Measurements from ENCODE around the gene FASTKD1. TPM values are rescaled to one million over a fixed set of nuclear protein-coding genes. Genes with fewer than 3 reads are reported as not detected.
"Not testable (repeated sequence)": the region's sequence is repeated elsewhere in the genome, so short reads cannot be mapped to it uniquely, and the experiment has no call there.

FASTKD1 gene
- total and polyA plus RNA-seq, 3 donors from 2014 or later, result 24.8 to 40.2 (median 31.2) TPM

DNA sequence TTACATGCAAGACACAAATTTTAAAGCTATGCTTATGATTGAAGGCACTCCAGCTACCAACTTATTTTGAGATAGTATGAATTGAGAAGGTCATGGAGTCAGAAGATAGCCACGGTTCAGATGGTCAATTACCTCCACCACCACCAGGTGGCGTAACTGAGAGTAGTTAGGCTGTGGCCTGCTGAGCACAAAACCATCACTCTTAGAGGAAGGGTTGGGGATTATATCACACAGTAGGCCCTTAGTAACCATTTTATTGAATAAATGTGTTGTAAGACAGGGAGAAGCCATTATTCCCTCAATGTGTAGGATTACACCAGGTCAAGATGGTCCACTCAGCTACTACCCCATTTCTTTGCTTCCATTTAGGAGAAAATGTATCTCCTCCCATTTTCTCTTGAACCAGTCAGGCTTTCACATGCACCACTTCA is 45.4 kb downstream of the FASTKD1 start:
- TF ChIP-seq POLR2A (IDR thresholded peaks at IDR 0.05) (no peak), CTCF (IDR thresholded peaks at IDR 0.05) (peak; percentile 67 to 79 (median 76))
- 22 to 42% methylated on average over 2 of the region's 2 CpGs for WGBS, 2 donors
- Histone ChIP-seq H3K4me3 (no peak overlapping the region), H3K9me3 (no peaks in the 10 kb centered on the region), H3K4me1 (no peaks in the 10 kb centered on the region), H3K27me3 (no peaks in the 10 kb centered on the region), H3K36me3 (ENCODE audit: low read depth, missing control alignments) (no peaks in the 10 kb centered on the region), H3K27ac (no peak overlapping the region)
- DNase-seq, result peak; percentile 89
- intact Hi-C loops (cut with DNase I; ENCODE audit: low total_unique reads), result no loop called here

DNA sequence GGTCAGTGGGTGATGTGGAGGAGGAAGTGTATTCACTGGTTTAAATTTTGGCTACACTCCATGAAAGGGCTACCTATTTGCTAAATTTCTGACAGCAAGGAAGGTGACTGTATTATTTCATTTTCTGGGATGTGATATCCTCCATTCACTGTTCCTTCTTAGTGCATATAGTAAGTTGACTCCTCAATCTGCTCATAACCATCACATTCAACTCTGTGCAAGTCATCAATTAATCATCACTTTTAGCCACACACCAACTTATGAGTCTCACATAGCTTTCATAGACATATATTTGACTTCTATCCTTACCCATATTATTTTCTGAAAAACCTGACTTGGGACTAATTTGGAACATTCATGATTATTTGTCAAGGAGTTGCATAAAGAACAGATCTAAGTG is 47.2 kb downstream of the FASTKD1 start:
- intact Hi-C loops (cut with DNase I; ENCODE audit: low total_unique reads), result no loop called here
- Histone ChIP-seq H3K4me1 (no peaks in the 10 kb centered on the region), H3K27ac (no peak overlapping the region), H3K36me3 (ENCODE audit: low read depth, missing control alignments) (no peaks in the 10 kb centered on the region), H3K27me3 (no peaks in the 10 kb centered on the region), H3K4me3 (no peak overlapping the region), H3K9me3 (no peaks in the 10 kb centered on the region)
- TF ChIP-seq POLR2A (IDR thresholded peaks at IDR 0.05) (no peak), CTCF (IDR thresholded peaks at IDR 0.05) (no peak)
- DNase-seq, result no peak

DNA sequence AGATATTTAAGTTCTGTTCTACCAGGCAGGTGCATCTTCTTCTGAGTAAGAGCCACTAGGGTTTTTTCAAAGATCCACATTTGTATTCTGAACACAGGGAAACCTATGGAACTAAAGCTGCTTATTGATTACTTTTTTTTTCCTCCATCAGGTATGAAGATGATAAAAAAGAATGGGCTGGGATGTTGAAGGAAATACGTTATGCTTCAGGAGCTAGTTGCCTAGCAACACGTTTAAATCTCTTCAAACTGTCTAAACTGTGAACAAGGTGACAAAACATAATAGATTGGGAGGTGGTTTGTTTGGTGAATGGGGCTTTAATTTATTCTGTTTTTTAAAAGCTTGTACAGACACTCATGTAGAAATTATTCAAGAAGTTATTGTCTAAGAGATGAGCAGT is 48.2 kb downstream of the FASTKD1 start:
- DNase-seq, result no peak
- Histone ChIP-seq H3K36me3 (ENCODE audit: low read depth, missing control alignments) (no peaks in the 10 kb centered on the region), H3K27ac (no peak overlapping the region), H3K9me3 (no peaks in the 10 kb centered on the region), H3K27me3 (no peaks in the 10 kb centered on the region), H3K4me1 (no peaks in the 10 kb centered on the region), H3K4me3 (no peak overlapping the region)
- 80 to 88% methylated on average over 2 of the region's 2 CpGs for WGBS, 2 donors
- intact Hi-C loops (cut with DNase I; ENCODE audit: low total_unique reads), result no loop called here
- TF ChIP-seq POLR2A (IDR thresholded peaks at IDR 0.05) (no peak), CTCF (IDR thresholded peaks at IDR 0.05) (no peak)

GRCh38 chr2:169523681-169524080 is 50.0 kb downstream of the FASTKD1 start:
- TF ChIP-seq POLR2A (IDR thresholded peaks at IDR 0.05), result no peak
- TF ChIP-seq CTCF (IDR thresholded peaks at IDR 0.05), result no peak
- H3K9me3 ChIP-seq, result no peaks in the 10 kb centered on the region
- H3K27ac ChIP-seq, result no peak overlapping the region
- WGBS, 2 donors, result 66 to 87% methylated on average over 5 of the region's 5 CpGs
- H3K27me3 ChIP-seq, result no peaks in the 10 kb centered on the region
- no peak overlapping the region for H3K4me3 ChIP-seq
- no peaks in the 10 kb centered on the region for H3K4me1 ChIP-seq
- no peaks in the 10 kb centered on the region for H3K36me3 ChIP-seq (ENCODE audit: low read depth, missing control alignments)
- intact Hi-C loops (cut with DNase I; ENCODE audit: low total_unique reads), result no loop called here
- no peak for DNase-seq

GRCh38 chr2:169520896-169521295 is 52.8 kb downstream of the FASTKD1 start:
- DNase-seq, result no peak
- Histone ChIP-seq H3K4me1 (no peaks in the 10 kb centered on the region), H3K36me3 (ENCODE audit: low read depth, missing control alignments) (no peaks in the 10 kb centered on the region), H3K4me3 (no peak overlapping the region), H3K27ac (no peak overlapping the region), H3K27me3 (no peaks in the 10 kb centered on the region), H3K9me3 (no peaks in the 10 kb centered on the region)
- intact Hi-C loops (cut with DNase I; ENCODE audit: low total_unique reads), result no loop called here
- no peak for TF ChIP-seq CTCF (IDR thresholded peaks at IDR 0.05)
- no peak for TF ChIP-seq POLR2A (IDR thresholded peaks at IDR 0.05)

DNA sequence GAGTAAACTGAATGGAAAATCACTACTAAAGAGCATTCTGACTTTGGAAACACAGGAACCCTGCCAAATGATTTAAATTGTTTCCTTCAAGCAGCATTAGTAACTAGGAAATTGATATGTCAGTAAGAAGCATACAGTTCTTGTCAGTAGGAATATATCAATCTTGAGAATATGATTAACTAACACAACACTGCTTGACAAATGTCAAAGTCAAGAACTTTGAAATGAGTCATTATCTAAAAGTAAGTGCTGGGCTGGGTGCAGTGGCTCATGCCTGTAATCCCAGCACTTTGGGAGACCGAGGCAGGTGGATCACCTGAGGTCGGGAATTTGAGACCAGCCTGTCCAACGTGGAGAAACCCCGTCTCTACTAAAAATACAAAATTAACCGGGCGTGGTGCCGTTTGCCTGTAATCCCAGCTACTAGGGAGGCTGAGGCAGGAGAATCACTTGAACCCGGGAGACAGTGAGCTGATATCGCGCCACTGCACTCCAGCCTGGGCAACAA is 57.1 kb downstream of the FASTKD1 start:
- intact Hi-C loops (cut with DNase I; ENCODE audit: low total_unique reads), result not testable (repeated sequence)
- WGBS, 2 donors, result 92 to 100% methylated on average over 10 of the region's 10 CpGs

GRCh38 chr2:169514758-169515157 is 58.9 kb downstream of the FASTKD1 start:
- H3K27ac ChIP-seq; H3K36me3 ChIP-seq (ENCODE audit: low read depth, missing control alignments); DNase-seq; H3K4me3 ChIP-seq; intact Hi-C loops (cut with DNase I; ENCODE audit: low total_unique reads); H3K9me3 ChIP-seq; H3K27me3 ChIP-seq; H3K4me1 ChIP-seq: not testable (repeated sequence)
- WGBS, 2 donors, result 88 to 89% methylated on average over 7 of the region's 7 CpGs

More for the DNA sequence above, 57.1 kb downstream of the FASTKD1 start:
- not testable (repeated sequence) for H3K4me1 ChIP-seq; H3K27ac ChIP-seq; H3K36me3 ChIP-seq (ENCODE audit: low read depth, missing control alignments); H3K27me3 ChIP-seq; H3K9me3 ChIP-seq; DNase-seq; H3K4me3 ChIP-seq

Measured in testis (tissue), 3 donors.